NOMO-1 treated with dmso at 0.1 percent for 144 hours (cell line): ENCODE measurements around the gene CCDC50.

ENCODE experiments used
- DNase-seq: peaks from one replicate; lab custom pipeline; 2025; ENCODE audit not compliant: unreplicated experiment; lab: John Stamatoyannopoulos, UW

Gene CCDC50

DNA sequence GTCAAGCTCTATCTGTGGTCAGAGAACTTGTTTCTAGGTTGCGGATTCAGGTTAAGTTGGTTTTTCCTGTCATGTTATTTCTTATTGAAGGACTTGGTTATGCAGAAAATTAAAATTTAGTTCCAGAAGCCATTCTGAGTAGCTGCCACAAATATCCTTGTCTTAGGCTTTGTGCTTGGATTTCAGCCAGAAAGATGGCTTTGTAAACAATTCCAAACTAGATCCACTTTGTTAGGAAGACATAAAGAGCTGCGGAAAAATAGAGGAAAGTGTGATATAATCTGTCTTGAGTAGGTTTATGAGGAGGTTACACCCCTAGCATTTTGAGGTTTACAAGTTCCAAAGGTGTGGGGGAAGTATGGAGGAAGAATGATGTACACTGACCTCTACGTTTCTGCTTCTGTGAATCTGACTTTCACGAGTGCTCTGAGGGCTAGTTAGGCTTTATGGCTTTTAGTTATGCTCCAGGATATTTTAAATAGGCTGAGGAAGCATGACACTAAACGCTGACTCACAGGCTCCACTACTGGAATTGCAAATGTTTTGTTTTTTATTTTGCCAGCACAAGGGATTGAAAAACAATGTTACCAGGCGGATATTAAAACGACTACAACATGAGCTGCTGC, 47.4 kb downstream of the CCDC50 start:
- DNase-seq: no peak

- no peak for DNase-seq
These were observed 49.1 kb downstream of the CCDC50 start for GRCh38 chr3:191378142-191378812.

- no peak for DNase-seq
These were observed 50.3 kb downstream of the CCDC50 start for GRCh38 chr3:191379446-191379845.

GRCh38 chr3:191380001-191380400, 50.8 kb downstream of the CCDC50 start:
- no peak for DNase-seq

DNA sequence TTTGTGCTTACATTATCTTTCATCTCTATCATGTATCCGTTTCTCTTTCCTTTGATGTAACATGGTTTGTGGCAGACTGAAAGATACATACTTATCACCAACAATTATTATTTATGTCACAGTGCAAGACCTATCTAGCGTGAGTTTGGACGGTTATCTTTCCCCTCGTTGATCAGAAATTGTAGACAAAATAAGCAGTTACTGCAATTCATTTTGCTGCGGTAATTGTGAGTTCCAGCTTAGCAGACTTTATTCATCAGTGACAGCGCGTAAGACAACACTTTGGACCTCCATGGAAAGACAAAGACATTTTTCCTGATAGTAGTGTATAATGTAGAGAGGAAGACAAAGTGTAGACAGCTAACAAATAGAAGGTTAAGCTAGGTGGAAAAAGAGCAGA, 52.1 kb downstream of the CCDC50 start:
- DNase-seq: no peak

GRCh38 chr3:191382661-191383060, 53.5 kb downstream of the CCDC50 start:
- DNase-seq: no peak

DNA sequence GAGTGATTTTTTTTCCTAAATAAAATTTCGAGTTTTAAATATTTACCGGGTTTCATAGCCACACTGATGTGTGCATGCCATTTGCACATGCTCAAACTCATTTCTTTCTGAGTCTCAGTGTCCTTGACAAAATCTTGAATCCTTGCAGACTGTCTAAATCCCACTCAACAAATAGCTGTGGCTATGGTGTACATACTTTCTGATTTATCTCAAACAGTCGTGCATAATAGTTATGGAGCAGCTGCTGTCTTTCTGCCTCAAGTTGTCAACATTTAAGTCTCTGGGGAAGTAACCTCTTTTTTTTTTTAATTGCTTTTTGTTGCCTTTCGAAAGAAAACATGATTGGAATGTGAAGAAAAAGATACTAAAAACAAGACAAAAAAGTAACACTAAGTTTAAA, 53.9 kb downstream of the CCDC50 start:
- DNase-seq: no peak

- no peak for DNase-seq
These were observed 55.9 kb downstream of the CCDC50 start for GRCh38 chr3:191385101-191385500.

DNA sequence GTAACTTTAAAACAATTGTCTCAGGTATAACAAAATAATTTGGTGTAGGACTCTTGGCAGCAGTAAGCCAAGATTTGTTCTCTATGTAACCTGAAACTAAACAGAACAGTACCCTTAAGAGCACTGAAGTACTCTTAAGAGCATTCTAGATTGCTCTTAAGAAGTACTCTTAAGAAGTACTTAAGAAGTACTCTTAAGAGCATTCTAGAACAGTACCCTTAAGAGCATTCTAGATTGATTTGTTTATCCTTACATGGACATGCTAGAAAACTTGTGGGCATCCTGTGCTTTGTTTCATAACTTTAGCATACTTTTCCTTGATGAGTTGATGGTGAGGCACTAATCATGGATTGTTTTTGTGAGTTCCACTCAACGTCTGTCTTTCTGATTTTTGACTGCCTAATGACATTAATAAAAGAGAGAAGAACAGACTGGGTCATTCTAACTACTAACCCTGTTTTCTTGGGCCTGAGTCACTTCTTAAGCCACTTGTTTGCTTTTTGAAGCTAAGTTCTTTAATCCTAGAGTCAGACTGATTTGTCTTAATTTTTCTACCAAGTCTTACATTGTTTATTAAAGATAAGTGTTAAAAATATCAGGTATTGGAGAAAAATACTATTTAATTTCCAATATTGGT, 58.4 kb downstream of the CCDC50 start:
- no peak for DNase-seq

GRCh38 chr3:191388823-191389222, 59.6 kb downstream of the CCDC50 start:
- no peak for DNase-seq

DNA sequence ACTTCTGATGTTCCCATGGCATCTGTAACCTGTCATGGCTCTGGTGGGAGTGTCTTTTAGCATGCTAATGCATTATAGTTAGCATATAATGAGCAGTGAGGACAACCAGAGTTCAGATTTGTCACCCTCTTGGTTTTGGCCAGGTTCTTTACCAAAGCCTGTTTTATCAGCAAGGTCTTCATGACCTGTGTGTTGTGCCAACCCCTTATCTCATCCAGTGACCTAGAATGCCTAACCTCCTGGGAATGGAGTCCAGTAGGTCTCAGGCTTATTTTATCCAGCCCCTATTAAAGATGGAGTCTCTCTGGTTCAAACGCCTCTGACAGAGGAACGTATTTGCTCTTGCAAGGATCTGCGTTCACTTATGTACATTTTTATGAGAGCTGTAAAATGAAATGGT, 61.4 kb downstream of the CCDC50 start:
- DNase-seq: no peak

- DNase-seq: no peak
These were observed 62.9 kb downstream of the CCDC50 start for GRCh38 chr3:191391861-191392808.

DNA sequence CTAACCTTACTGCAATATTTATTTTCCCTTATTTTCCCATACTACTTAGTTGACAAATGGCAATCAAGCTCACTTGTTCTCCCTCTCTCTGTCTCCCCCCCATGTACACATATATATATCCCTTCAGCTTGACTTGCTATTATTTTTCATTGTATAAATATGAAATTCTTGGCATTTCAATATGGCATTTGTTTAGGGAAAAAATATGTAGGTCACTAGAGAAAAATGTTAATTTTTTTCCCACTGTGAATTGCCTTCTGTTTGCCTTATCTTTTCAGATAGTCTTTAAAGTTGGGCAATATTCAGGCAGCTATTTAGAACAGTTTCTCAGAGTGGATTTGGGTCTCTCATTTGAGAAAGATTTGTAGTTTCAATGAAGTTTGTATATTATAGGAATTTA, 64.0 kb downstream of the CCDC50 start:
- no peak for DNase-seq

DNA sequence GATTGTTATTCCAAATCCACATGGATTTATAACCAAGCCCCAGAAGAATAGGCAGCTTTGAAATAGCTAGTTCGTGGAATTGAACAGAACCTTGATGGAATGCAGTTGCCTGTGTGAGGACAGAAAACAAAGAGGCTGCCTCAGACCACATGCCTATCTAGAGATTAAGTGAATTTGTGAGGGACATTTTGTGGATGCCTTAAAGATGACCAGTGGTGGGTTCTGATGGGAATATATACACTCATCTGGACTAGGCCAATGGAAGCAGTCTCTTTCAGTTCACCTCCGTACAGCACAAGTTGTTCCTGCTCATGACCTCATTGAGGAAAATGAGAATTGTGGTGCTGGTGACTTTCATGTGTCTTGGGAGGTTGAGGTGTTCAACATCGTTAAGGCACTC, 68.6 kb downstream of the CCDC50 start:
- no peak for DNase-seq

DNA sequence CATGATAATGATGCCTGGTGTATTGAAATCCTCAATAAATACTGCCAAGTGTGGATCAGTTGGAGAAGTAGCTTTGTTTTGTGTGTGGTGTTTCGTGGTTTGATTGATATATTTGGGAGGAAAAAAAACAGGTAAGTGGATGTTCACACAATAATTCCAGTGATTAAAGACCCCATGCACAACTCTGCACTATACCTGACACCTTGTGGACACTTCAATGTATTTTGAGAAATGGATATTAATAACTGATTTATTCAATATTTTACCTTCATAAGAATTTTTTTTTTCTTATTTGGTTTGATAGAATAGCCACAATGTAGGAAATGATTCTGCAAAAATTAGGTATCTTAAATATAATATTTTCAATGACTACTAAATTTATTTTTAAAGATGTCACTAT, 69.4 kb downstream of the CCDC50 start:
- DNase-seq: no peak

- DNase-seq: no peak
These were observed 70.7 kb downstream of the CCDC50 start for GRCh38 chr3:191399918-191400317.

GRCh38 chr3:191401775-191402357, 72.7 kb downstream of the CCDC50 start:
- DNase-seq: no peak

DNA sequence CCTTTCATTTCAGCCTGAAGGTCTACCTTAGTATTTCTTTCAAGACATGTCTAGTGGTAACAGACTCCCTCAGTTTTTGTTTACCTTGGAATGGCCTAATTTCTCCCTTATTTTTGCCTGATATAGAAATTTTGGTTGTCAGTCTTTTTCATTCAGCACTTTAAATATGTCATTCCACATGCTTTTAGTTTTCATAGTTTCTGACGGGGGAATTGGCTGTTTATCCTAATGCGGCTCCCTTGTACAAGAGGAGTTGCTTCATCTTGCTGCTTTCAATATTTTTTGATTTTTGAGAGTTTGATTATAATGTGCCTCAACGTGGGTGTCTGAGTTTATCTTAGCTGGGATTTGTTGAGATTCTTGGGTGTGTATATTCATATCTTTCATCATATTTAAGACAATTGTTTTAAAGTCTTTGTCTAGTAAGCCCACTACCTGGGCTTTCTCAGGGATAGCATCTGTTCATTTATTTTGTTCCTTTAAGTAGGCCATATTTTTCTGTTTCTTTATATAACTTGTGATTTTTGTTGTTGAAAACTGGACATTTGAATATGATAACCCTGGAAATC, 80.7 kb downstream of the CCDC50 start:
- DNase-seq: no peak

DNA sequence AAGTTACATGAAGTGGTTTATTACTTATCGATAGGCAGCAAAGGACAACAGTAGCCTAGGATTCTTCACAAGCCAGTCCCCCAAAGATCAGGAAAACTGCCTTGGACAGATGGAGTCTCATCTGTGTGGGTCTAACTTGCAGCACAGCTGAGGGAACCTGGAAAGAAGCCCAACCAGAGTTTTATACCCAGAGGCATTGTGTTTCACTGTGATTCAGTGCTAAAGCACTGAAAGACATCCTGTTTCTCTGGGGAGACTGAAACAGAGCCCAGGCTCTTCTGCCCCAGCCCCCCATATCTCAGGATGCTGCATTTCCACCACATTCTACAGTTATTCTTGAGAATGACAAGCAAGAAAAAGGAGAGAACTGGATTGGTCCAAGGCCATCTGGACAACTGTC, 83.6 kb downstream of the CCDC50 start:
- no peak for DNase-seq

- no peak for DNase-seq
These were observed 85.1 kb downstream of the CCDC50 start for GRCh38 chr3:191414286-191414685.

DNA sequence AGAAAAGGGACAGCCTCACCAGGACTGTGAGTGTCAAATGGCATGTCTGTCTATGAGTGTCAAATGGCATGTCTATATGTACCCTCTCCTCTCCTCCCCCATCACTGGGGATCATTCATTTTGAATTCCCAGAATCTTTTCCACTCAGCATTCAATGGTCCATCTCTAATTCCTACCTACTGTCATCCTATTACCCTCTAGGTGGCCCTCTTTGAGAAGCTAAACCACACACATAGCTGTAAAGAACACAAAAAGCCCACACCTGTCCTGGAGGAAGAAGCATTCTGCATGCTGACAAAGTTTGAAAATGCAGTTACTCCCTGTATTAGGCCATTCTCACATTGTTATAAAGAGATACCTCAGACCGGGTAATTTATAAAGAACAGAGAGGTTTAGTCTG, 85.5 kb downstream of the CCDC50 start:
- DNase-seq: no peak
